HEK293T (cell line): ENCODE results near the gene CAPS.

Experiments used
- ARNT ChIP-seq: fragments of 450-650 bp; IDR thresholded peaks from 2 replicates; pipeline ENCODE4 v1.6.1; 2017; ENCODE audit warnings: mild to moderate bottlenecking
- BHLHE40 ChIP-seq: fragments of 450-650 bp; IDR thresholded peaks from 2 replicates; pipeline ENCODE4 v1.6.1; 2016; ENCODE audit warnings: mild to moderate bottlenecking, moderate library complexity, borderline replicate concordance
- CTBP1 ChIP-seq: fragments of 450-650 bp; IDR thresholded peaks from 2 replicates; pipeline ENCODE4 v1.6.1; 2016; ENCODE audit warnings: borderline replicate concordance
- FOXK2 ChIP-seq: fragments of 450-650 bp; IDR thresholded peaks from 2 replicates; pipeline ENCODE4 v1.6.1; 2016; ENCODE audit warnings: mild to moderate bottlenecking
- L3MBTL2 ChIP-seq: fragments of 450-650 bp; conservative IDR thresholded peaks from 2 replicates; pipeline ENCODE4 v1.6.1; 2016; ENCODE audit warnings: mild to moderate bottlenecking
- SUZ12 ChIP-seq: fragments of 450-650 bp; IDR thresholded peaks from 2 replicates; pipeline ENCODE4 v1.6.1; 2016; ENCODE audit warnings: mild to moderate bottlenecking
- TF ChIP-seq, protein P1 (sequence below): fragments of 450-650 bp; IDR thresholded peaks from 2 replicates; pipeline ENCODE4 v1.6.1; 2016

DNA sequence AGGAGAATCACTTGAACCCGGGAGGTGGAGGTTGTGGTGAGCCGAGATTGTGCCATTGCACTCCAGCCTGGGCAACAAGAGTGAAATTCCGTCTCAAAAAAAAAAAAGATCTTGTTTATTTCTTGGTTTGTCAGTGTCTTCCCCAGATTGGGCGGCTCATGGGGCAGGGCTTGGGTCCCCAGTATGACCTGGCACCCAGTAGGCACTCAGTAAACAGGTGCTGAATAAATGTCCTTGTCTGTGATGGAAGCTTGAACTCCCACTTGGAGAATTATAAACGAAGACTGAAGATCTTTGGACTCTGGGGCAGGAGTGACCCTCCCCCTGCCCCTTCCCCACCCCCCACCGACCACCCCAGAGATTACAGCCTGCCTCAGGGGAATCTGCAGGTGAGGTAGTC is 33.9 kb upstream of the CAPS start:
- no peak for TF ChIP-seq ARNT
- TF ChIP-seq BHLHE40 = no peak
- TF ChIP-seq CTBP1 = no peak
- no peak for TF ChIP-seq FOXK2
- TF ChIP-seq, protein P1, sequence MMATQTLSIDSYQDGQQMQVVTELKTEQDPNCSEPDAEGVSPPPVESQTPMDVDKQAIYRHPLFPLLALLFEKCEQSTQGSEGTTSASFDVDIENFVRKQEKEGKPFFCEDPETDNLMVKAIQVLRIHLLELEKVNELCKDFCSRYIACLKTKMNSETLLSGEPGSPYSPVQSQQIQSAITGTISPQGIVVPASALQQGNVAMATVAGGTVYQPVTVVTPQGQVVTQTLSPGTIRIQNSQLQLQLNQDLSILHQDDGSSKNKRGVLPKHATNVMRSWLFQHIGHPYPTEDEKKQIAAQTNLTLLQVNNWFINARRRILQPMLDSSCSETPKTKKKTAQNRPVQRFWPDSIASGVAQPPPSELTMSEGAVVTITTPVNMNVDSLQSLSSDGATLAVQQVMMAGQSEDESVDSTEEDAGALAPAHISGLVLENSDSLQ = no peak
- TF ChIP-seq SUZ12 = no peak
- no peak for TF ChIP-seq L3MBTL2
